Right hindlimb (tissue), 1 donor: ENCODE results near the gene CALML3.

Source experiments
- DNase-seq: peaks from one replicate; pipeline ENCODE4 v3.0.0-alpha.2; 2018

The CALML3 gene

GRCh38 chr10:5492322-5492855 lies 32.4 kb upstream of the CALML3 start:
- no peak for DNase-seq

GRCh38 chr10:5492929-5493576 lies 31.7 kb upstream of the CALML3 start:
- DNase-seq: no peak

DNA sequence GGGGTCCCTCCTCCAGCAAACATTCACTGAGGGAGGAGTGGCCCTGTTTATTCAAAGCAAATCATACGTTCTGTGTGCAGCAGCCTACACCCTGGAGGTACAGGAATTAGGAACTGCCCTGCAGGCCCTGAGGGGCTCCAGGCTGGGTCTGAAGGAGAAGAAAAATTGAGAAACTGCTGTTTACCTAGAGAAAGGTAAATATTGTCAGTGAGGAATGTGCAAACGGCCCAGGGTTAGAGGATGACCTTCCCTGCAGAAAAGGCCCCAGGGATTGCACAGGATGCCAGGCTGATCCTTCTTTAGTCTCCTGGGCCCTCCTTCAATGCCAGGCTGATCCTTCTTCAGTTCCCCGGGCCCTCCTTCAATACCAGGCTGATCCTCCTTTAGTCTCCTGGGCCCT lies 31.1 kb upstream of the CALML3 start:
- no peak for DNase-seq

DNA sequence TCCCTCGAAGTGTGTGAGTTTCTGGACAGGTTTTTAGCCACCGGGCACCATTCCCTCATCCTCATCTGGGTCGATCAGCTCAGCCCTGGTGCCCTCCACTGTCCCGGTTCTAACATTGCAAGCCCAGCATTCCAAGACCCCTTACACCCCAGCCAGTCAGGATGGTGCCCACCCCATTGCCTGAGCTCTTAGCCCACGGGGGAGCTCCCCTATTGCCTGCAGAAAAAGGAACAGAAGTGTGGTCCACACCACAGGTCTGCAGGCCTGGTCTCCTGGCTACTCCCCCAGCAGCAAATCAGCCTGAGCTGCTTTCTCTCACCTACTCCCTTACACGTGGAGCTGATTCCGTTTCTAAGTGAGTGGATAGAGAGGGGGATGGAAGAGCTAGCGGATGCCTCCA lies 30.1 kb upstream of the CALML3 start:
- no peak for DNase-seq

GRCh38 chr10:5496261-5497250 lies 28.2 kb upstream of the CALML3 start:
- DNase-seq: no peak

DNA sequence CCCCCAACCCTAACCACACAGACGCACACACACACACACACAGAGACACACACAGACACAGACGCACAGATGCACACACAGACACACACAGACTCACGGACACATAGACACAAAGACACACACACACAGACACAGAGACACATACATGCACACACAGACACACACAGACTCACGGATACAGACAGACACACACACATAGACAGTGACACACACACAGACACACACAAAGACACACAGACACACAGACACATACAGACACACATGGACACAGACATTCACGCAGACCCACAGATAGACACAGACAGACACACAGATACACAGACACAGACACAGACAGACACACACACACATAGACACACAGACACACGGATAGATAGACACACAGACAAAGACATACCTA lies 27.5 kb upstream of the CALML3 start:
- no peak for DNase-seq

DNA sequence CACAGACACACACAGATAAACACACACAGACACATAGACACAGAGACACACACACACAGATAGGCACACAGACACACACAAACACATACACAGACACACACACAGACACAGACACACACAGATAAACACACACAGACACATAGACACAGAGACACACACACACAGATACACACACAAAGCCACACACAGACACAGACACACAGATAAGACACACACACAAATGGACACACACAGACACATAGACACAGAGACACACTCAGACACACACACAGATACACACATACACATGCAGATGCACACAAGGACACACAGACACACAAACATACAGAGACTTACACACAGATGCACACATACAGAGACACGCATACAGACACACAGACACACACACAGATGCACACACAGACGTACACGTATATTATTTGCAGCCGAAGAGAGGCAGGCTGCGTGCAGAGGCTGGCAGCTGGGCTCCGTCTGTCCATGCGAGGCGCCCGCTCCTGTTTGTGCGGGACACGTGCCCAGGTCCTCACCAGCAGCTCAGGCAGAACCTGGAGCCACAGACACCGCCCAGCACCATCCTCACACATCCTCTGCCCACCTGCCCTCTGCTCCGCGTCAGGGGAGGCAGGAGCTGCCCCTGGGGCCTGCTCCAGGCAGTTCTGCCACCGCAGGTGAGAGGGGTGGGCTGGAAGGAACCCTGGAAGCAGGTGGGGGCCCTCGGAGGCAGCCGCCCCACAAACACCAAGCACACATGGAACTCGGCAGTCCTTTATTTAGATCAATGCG lies 26.6 kb upstream of the CALML3 start:
- DNase-seq: no peak

GRCh38 chr10:5498791-5499492 lies 25.8 kb upstream of the CALML3 start:
- no peak for DNase-seq

GRCh38 chr10:5499493-5500140 lies 25.1 kb upstream of the CALML3 start, which contains the start of gene CALML5:
TSS of gene CALML5 (minus strand) at chr10:5499570. CDS start at chr10:5499438, 132 bp downstream.
- no peak for DNase-seq

DNA sequence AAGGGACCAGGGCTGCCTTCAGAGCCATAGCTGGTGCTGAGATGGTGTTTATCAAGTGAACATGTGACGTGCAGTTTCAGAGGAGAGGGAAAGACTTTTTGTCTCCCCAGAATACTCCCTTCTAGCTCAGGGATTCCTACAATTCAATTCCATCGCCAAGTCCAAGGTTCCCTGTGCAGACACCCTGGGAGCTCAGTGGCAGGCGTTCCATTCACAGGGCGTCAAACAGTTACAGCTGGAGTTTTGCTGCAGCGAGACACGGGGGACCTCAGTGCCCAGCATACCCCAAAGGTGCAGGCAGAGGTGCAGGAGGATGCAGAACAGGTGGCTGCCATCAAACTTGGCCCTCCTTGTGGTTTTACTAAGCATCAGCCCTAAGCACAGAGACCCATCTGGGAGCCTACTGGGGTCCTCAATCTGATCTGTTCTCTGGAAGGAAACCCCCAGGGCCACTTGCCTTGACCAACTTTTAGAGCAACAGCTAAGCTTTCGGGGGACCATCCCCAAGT lies 24.5 kb upstream of the CALML3 start:
- no peak for DNase-seq

GRCh38 chr10:5500910-5501309 lies 23.9 kb upstream of the CALML3 start:
- peak; percentile 19 for DNase-seq

GRCh38 chr10:5502061-5502521 lies 22.7 kb upstream of the CALML3 start:
- DNase-seq: no peak

DNA sequence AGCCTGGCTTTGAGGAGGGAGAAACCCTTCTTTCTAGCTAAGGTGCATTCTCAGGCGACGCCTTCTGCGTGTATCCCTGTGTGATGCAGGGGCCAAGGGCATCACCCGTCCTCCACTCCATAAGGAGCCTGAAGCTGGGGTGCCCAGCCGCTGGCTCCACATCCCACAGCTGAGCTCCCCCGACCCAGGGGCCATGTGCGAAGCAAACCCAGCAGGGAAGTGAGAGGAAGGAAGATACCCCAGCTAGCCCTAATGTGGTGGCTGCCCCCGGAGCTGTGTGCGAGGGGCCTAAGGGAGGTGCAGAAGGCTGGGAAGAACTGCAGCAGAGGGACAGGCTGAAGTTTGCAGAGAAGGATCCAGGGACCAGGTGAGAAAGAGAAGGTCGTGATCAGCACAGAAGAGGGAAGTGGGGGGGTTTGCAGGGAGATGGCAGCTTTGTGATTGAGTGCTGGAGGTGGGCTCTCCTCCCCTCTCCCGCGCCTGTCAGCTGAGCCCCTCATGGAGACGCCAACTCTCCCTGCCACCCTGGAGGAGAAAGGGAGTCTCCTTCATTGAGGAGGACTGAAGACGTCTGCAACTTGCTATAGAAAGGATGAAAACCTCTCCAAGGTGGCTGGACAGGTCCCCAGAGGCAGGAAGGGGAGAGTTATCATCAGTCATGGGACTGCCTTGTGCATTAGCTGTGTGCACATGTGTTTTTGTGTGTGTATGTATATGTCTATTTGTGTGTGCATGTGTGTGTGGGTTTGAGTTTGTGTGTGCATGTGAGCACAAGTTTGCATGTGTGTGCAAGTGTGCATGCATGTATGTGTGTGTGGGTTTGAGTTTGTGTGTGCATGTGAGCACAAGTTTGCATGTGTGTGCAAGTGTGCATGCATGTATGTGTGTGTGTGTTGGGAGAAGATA lies 21.9 kb upstream of the CALML3 start:
- DNase-seq: no peak

- no peak for DNase-seq
These were observed 21.3 kb upstream of the CALML3 start for GRCh38 chr10:5503477-5503835.

DNA sequence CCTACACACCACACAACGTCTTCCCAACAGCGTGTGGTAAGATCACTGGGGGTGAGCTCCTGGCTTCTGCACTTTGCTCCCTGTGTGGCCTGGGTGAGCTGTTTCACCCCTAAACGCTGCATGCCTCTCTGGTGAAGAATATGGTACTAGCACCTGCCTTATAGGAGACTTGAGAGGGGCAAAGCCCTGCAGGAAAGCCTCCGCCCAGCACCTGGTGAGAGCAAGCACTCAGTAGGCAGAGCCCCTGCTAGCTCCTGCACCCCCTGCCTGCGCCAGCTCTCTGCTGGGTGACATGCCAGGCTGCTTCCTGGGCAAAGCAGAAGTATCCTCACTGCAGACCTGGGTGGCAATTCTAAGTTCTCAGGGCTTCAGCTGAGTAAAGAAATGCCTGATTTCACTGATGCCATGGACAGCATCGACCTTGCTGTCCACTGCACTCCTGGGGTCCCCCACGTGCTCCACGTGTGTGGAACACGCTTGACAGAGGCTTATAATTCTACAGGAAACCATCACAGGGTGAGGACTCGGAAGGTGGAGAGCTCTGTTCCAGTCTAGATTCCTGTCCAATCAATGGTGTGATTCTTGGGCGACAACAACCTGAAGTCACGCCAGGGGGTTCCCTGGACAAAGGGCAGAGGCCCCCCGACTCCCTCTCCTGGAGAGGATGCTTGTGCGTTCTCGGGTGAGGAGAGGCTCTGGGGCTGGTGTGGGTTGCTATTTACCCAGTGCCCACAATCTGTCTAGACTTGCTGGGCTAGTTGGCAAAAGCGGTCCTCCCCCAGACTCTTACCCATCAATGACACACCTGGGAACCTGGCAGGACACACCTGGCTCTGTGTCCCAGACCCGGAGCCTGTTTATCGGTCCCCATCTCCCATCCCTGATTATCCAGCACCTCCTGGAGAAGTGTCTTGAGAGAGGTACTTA lies 20.4 kb upstream of the CALML3 start:
- DNase-seq: no peak

DNA sequence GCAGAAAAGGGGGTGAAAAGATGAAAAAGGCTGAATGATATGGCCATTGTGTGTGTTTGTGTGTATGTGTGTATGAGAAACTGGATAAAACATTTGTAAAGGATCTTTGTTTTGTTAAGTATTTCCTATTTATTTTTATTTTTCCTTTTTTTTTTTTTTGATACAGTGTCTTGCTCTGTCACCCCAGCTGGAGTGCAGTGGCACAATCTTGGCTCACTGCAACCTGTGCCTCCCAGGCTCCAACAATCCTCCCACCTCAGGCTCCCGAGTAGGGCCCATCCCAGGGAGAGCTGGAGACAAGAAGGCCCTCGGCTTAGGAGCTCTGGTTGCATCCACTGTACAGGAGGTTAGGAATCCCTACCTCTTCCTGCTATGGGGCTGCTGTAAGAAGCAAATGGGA lies 18.5 kb upstream of the CALML3 start:
- no peak for DNase-seq

GRCh38 chr10:5506751-5507648 lies 17.8 kb upstream of the CALML3 start:
- DNase-seq: no peak

DNA sequence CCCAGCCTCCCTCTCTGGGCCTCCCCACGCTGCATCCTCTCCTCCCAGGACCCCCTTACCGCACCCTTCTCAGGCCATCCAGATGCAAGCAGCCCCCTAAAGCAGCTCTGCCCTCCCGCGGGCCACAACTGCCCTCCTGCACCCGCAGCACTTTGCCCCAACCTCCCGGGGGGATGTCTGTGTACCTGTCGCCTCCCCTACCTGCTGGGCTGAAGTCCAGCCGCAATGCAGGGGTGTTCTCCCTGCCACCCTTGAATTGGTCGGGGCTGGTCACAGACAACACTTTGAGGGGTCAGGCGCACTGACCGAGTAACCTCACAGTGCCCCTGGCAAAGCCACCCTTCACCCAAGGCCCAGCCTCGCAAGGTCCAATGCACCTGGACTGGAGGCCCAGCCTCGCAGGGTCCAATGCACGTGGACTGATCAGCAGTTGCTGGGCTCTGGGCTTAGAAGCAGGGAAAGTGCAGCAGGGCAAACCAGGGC lies 17.1 kb upstream of the CALML3 start:
- DNase-seq: no peak
